Medulla oblongata (tissue), 1 donor: ENCODE data around the gene AP3S2.
"Not testable (repeated sequence)": the region's sequence is repeated elsewhere in the genome, so short reads cannot be mapped to it uniquely, and the experiment has no call there.

Experiments used
- DNase-seq: peaks from one replicate; pipeline ENCODE4 v3.0.0-alpha.2; 2015; ENCODE audit errors: extremely low spot score

Gene AP3S2

GRCh38 chr15:89799918-89800498, 93.8 kb downstream of the AP3S2 start:
- no peak for DNase-seq

GRCh38 chr15:89799011-89799911, 94.5 kb downstream of the AP3S2 start:
- no peak for DNase-seq

- no peak for DNase-seq
Observed at GRCh38 chr15:89797678-89798201, 96.1 kb downstream of the AP3S2 start.

- no peak for DNase-seq
Observed at GRCh38 chr15:89795996-89796395, 97.8 kb downstream of the AP3S2 start.

- DNase-seq: no peak
Observed at GRCh38 chr15:89794627-89795241, 99.1 kb downstream of the AP3S2 start.

GRCh38 chr15:89792106-89792805, 101.5 kb downstream of the AP3S2 start:
- no peak for DNase-seq

GRCh38 chr15:89790661-89791060, 103.1 kb downstream of the AP3S2 start:
- DNase-seq: no peak

- DNase-seq: no peak
Observed at GRCh38 chr15:89790206-89790605, 103.6 kb downstream of the AP3S2 start.

- DNase-seq: not testable (repeated sequence)
Observed at GRCh38 chr15:89788585-89788984, 105.2 kb downstream of the AP3S2 start.

GRCh38 chr15:89787944-89788343, 105.8 kb downstream of the AP3S2 start:
- DNase-seq: no peak

- DNase-seq: no peak
Observed at GRCh38 chr15:89785774-89786140, 108.0 kb downstream of the AP3S2 start.

- DNase-seq: no peak
Observed at GRCh38 chr15:89785064-89785773, 108.6 kb downstream of the AP3S2 start.

- DNase-seq: no peak
Observed at GRCh38 chr15:89784686-89784960, 109.2 kb downstream of the AP3S2 start.

GRCh38 chr15:89783861-89784685, 109.7 kb downstream of the AP3S2 start:
- no peak for DNase-seq

- DNase-seq: no peak
Observed at GRCh38 chr15:89783111-89783860, 110.5 kb downstream of the AP3S2 start.

GRCh38 chr15:89782619-89782950, 111.2 kb downstream of the AP3S2 start:
- DNase-seq: not testable (repeated sequence)

GRCh38 chr15:89781891-89782618, 111.7 kb downstream of the AP3S2 start:
- no peak for DNase-seq

- no peak for DNase-seq
Observed at GRCh38 chr15:89781055-89781454, 112.7 kb downstream of the AP3S2 start.

GRCh38 chr15:89780601-89781000, 113.2 kb downstream of the AP3S2 start:
- DNase-seq: no peak
